ENCODE measurements around the gene TLE3.

Gene TLE3

DNA sequence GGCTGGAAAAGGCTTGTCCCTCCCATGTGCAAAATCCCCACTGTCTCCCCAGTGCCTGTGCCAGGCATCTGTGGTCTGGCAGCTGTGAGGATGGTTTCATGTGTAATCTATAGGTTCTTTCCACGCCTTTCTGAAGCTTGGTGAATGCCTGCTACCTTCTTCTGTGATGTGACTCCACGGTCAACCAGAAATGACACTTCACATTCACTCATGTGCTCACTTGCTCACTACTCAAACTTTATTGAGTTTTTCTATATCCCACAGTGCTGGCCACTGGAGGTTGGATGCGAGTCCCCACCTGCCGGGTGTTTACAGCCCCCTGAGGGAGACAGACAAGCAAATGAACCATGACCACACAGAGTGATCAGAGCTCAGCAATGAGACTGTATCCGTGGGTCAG is 27.9 kb upstream of the TLE3 start:
- Histone ChIP-seq H3K27me3 (ENCODE audit: low read length) (no peaks in the 10 kb centered on the region), H3K27ac (ENCODE audit: low read depth, low read length) (no peak overlapping the region), H3K4me2 (ENCODE audit: low read depth, low read length, poor library complexity, severe bottlenecking) (no peak overlapping the region), H3K79me2 (ENCODE audit: insufficient read depth, low read length) (no peaks in the 10 kb centered on the region), H3K9me2 (replicated peaks; ENCODE audit: insufficient read depth, low read length) (no peaks in the 10 kb centered on the region), H3K4me3 (ENCODE audit: insufficient read depth, low read length, poor library complexity, severe bottlenecking) (no peak overlapping the region), H3K9ac (ENCODE audit: low read length) (no peak overlapping the region), H4K20me1 (ENCODE audit: low read depth, low read length) (no peaks in the 10 kb centered on the region), H3F3A (ENCODE audit: insufficient read depth) (no peaks in the 10 kb centered on the region), H3K9me3 (ENCODE audit: insufficient read depth, low read length) (no peaks in the 10 kb centered on the region), H2AFZ (ENCODE audit: low read depth, low read length, severe bottlenecking) (no peak overlapping the region), H3K36me3 (ENCODE audit: low read length) (no peaks in the 10 kb centered on the region)
- no peak for TF ChIP-seq EZH2phosphoT487 (conservative IDR thresholded peaks at IDR 0.05; ENCODE audit: low read length)
- TF ChIP-seq, protein P1, sequence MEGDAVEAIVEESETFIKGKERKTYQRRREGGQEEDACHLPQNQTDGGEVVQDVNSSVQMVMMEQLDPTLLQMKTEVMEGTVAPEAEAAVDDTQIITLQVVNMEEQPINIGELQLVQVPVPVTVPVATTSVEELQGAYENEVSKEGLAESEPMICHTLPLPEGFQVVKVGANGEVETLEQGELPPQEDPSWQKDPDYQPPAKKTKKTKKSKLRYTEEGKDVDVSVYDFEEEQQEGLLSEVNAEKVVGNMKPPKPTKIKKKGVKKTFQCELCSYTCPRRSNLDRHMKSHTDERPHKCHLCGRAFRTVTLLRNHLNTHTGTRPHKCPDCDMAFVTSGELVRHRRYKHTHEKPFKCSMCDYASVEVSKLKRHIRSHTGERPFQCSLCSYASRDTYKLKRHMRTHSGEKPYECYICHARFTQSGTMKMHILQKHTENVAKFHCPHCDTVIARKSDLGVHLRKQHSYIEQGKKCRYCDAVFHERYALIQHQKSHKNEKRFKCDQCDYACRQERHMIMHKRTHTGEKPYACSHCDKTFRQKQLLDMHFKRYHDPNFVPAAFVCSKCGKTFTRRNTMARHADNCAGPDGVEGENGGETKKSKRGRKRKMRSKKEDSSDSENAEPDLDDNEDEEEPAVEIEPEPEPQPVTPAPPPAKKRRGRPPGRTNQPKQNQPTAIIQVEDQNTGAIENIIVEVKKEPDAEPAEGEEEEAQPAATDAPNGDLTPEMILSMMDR (IDR thresholded peaks at IDR 0.05; ENCODE audit: insufficient read depth, low read length, poor library complexity, severe bottlenecking), result no peak

DNA sequence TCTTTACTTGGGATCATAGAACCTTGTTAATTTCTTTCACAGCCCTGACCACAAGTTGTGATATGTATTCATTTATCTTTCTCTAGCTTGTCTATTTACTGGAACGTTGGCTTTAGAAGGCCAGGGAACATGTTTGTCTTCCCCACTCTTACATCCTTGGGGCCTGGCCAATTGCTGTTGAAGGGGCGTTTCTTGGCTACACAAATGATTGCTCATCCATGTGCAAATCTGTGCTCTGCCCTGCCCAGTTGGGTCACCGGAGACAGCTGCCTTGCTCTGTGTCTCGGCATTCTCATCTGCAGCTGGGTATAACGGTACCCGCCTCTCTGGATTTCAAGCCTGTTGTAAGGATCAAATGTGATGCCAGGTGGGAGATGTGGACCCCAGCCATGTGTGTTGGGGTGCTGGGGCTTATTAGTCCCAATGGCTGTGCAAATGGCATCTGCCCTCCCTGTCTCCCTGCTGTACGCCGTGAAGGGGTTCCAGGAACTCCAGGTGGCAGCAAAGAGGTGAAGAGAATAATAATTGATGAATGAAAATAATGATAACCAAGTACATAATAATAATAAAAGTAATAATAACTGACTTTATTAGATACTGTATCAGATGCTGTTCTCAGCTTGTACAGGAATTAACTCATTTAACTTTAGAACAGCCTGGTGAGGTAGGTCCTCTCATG is 24.0 kb upstream of the TLE3 start:
- Histone ChIP-seq H4K20me1 (ENCODE audit: low read depth, low read length) (no peaks in the 10 kb centered on the region), H3K79me2 (ENCODE audit: insufficient read depth, low read length) (no peaks in the 10 kb centered on the region), H3K4me2 (ENCODE audit: low read depth, low read length, poor library complexity, severe bottlenecking) (no peak overlapping the region), H3K36me3 (ENCODE audit: low read length) (no peaks in the 10 kb centered on the region), H2AFZ (ENCODE audit: low read depth, low read length, severe bottlenecking) (no peak overlapping the region), H3K9me3 (ENCODE audit: insufficient read depth, low read length) (no peaks in the 10 kb centered on the region), H3K9me2 (replicated peaks; ENCODE audit: insufficient read depth, low read length) (no peaks in the 10 kb centered on the region), H3K4me3 (ENCODE audit: insufficient read depth, low read length, poor library complexity, severe bottlenecking) (no peak overlapping the region), H3K27ac (ENCODE audit: low read depth, low read length) (no peak overlapping the region), H3K9ac (ENCODE audit: low read length) (no peak overlapping the region), H3F3A (ENCODE audit: insufficient read depth) (no peaks in the 10 kb centered on the region), H3K27me3 (ENCODE audit: low read length) (no peaks in the 10 kb centered on the region)
- TF ChIP-seq, protein P1 (IDR thresholded peaks at IDR 0.05; ENCODE audit: insufficient read depth, low read length, poor library complexity, severe bottlenecking), result no peak
- TF ChIP-seq EZH2phosphoT487 (conservative IDR thresholded peaks at IDR 0.05; ENCODE audit: low read length), result no peak

DNA sequence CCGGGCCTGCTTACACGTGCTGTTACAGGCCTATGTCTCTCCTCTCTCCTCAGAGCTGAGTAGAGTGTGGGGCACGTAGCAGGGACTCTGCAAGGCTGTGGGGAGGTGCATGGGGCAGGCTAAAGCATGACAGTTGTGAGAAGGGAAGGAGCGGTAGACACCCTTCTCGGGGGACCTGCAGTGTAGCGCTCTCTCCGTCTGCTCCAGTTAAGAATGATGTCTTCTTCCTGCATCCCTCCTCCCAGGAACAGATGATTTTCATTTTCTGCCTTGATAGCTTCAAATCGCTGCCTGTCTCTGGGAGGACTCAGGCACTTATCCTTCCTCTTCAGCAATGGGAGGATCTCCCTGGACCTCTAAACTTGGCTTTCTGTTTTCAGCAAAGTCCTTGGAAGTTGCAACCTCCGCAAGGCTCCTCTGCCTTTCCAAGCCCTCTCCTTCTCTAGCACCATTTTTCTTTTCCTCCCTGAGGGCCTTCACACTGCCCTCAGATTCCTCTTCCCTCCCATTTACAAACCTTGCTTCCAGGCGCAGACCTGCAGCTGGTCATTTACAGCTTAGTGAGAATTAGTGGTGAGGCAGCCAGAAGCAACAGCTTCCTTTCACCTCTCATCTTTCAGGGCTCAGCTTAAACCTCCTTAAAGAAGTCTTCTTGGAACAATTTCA is 23.4 kb upstream of the TLE3 start:
- no peak overlapping the region for H3K4me2 ChIP-seq (ENCODE audit: low read depth, low read length, poor library complexity, severe bottlenecking)

More for the DNA sequence above, 23.4 kb upstream of the TLE3 start:
- no peak overlapping the region for H3K9ac ChIP-seq (ENCODE audit: low read length)
- no peak overlapping the region for H3K4me3 ChIP-seq (ENCODE audit: insufficient read depth, low read length, poor library complexity, severe bottlenecking)
- H3K27ac ChIP-seq (ENCODE audit: low read depth, low read length), result no peak overlapping the region
- no peaks in the 10 kb centered on the region for H3K27me3 ChIP-seq (ENCODE audit: low read length)
- no peaks in the 10 kb centered on the region for H3K9me2 ChIP-seq (replicated peaks; ENCODE audit: insufficient read depth, low read length)
- no peaks in the 10 kb centered on the region for H4K20me1 ChIP-seq (ENCODE audit: low read depth, low read length)
- TF ChIP-seq EZH2phosphoT487 (conservative IDR thresholded peaks at IDR 0.05; ENCODE audit: low read length), result no peak
- TF ChIP-seq, protein P1 (IDR thresholded peaks at IDR 0.05; ENCODE audit: insufficient read depth, low read length, poor library complexity, severe bottlenecking), result no peak
- H3K36me3 ChIP-seq (ENCODE audit: low read length), result no peaks in the 10 kb centered on the region
- H2AFZ ChIP-seq (ENCODE audit: low read depth, low read length, severe bottlenecking), result no peak overlapping the region
- H3K79me2 ChIP-seq (ENCODE audit: insufficient read depth, low read length), result no peaks in the 10 kb centered on the region
- H3K9me3 ChIP-seq (ENCODE audit: insufficient read depth, low read length), result no peaks in the 10 kb centered on the region
- H3F3A ChIP-seq (ENCODE audit: insufficient read depth), result no peaks in the 10 kb centered on the region
